Embryonic facial prominence (tissue), 1 donor: ENCODE data around the gene SLTM.
"Not testable (repeated sequence)": the region's sequence is repeated elsewhere in the genome, so short reads cannot be mapped to it uniquely, and the experiment has no call there.

Source experiments
- DNase-seq: peaks from one replicate; pipeline ENCODE4 v3.0.0-alpha.2; 2016; ENCODE audit errors: extremely low spot score

The SLTM gene

DNA sequence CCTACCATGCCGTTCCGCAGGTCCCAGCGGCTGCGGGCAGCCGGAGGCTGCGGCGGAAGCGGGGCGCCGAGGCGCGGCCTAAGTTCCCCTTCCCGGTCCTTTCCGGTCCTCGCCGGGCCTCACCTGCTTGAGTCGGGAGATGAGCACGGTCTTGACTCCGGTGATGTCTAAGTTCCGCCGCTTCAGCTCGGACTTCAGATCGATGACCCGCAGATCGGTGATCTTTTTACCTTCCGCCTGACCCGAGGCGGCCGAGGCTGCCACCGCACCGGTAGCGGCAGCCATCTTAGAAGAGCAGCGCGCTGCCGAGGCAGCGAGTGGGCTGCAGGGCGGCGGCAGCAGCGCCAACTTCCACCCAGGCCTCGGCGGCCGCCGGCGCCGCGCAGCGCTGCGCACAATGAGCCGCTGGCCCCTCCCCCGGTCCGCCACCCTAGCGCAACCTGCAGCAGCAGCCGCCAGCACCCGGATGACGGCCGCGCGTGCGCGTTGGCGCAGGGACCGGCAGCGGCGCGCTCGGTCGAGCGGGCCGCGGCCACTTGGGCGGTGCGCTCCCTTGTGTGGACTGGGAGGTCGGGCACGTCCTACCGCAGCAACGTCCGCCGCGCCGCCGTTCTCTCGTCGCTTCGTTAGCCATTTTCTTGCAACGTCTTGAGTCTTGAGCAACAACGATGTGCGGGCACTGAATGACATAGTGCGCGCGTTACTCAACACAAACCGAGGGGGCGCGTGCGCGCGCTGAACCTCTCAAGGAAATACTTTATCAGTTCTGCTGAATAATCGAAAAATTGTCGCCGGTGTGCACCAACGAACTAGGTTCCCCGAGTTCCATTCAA is at the start of gene SLTM:
TSS of gene SLTM (minus strand) at position 399 of the 833 bp plus-strand sequence. CDS start at position 285, 114 bp downstream.
- peak; percentile 87 for DNase-seq

GRCh38 chr15:58983261-58983660 is 49.8 kb upstream of the SLTM start:
- DNase-seq = no peak

DNA sequence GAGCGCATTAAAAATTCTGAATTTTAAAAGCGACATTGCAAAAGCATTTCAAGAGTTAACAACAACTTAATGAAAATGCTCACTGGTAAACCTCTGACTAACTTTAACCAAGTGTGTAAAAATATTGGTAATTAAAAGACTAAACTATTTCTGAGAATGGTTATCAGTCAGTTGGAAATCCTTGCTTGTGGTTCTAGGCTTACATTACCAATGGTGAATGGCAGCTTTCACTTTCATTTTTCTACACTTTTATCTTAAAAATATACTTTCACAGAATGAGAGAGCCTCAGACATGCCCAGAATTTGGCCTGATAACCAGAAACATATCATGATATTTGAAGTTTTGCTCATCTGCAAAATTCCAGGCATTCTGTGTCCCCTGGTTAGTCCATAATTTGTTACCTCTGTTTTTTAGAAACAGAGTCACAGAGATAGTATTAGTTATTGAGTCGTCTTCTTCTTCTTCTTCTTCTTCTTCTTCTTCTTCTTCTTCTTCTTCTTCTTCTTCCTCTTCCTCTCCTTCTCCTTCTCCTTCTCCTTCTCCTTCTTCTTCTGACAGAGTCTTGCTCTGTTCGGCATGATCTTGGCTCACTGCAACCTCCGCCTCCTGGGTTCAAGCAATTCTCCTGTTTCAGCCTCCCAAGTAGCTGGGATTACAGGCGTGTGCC is 48.5 kb upstream of the SLTM start:
- DNase-seq = no peak

DNA sequence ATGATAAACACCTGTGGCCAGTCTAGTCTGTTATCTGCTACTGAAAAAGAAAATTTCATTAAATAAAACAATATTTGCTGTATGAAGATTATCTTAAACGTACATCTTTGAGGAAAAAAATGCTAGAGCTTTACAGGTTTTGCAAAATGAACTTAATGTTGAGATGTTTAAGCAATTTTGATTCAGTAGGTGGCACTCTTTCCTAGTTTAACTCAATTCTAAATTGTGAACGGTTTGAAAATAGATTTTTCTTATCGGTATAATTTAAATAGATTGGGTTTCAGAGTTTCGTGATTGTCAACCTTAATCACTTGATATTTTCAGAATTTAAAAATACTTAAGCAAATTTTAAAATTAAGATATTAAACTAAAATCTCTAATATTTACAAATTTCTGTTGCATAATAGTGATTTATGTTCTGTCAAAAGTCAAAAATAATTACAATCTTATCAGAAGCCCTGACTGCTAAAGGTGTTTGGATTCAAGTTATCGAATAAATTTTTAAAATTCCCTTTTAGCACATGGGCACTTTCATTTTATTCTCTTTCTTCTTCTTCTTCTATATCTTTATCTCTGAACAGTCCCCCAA is 47.0 kb upstream of the SLTM start:
- DNase-seq = no peak

- DNase-seq = no peak
Observed at GRCh38 chr15:58977887-58978286, 44.4 kb upstream of the SLTM start.

GRCh38 chr15:58967479-58967878 is 34.0 kb upstream of the SLTM start:
- DNase-seq = no peak

- no peak for DNase-seq
Observed at GRCh38 chr15:58966698-58967097, 33.2 kb upstream of the SLTM start.

- DNase-seq = no peak
Observed at GRCh38 chr15:58962662-58963565, 29.4 kb upstream of the SLTM start.

- DNase-seq = no peak
Observed at GRCh38 chr15:58962136-58962535, 28.7 kb upstream of the SLTM start.

DNA sequence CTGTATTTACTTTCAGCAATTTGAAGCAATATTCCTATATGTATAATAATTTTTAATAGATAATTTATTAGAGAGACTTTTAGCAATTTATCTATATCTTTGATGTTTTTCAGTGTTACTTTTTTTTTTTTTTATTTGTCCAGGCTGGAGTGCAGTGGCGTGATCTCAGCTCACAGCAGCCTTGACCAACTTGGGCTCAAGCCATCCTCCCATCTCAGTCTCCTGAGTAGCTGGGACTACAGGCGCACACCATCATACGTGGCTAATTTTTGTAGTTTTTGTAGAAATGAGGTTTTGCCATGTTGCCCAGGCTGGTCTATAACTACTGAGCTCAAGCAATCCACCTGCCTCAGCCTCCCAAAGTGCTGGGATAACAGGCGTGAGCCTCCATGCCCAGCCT is 25.3 kb upstream of the SLTM start:
- no peak for DNase-seq

DNA sequence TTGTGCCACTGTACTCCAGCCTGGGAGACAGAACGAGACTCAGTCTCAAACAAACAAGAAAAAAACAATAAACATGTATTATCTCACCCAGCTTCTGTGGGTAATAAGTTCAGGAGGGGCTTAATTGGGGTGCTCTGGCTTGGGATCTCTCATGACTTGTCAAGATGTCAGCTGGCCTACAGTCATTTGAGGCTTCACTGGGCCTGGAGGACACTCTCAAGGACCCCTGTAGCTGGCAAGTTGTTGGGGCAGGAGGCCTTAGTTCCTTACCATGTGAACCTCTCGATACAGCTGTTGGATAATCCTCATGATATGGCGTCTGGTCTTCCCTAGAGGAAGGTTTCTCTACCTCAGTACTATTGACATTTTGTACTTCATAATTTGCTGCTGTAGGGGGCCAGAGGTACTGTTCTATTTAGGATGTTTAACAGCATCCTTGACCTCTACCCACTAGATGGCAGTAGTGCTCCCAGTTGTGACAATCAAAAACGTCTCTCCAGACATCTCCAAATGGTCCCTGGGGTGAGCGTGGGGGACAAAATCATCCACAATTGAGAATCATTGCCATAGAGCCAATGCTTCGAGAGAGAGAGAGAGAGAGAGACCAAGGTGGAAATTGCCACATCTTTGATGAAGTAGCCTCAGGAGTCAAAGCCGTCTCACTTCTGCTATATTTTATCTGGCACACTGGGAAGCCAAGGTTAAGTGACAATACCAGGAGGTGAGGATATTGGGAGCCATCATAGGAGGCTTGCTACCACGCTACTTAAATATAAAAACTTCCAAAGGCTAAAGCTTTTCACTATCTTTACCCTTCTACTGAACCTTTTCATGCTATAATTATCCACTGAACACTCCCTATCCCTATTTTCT is 23.9 kb upstream of the SLTM start:
- DNase-seq = no peak

GRCh38 chr15:58952751-58953150 is 19.3 kb upstream of the SLTM start:
- no peak for DNase-seq

DNA sequence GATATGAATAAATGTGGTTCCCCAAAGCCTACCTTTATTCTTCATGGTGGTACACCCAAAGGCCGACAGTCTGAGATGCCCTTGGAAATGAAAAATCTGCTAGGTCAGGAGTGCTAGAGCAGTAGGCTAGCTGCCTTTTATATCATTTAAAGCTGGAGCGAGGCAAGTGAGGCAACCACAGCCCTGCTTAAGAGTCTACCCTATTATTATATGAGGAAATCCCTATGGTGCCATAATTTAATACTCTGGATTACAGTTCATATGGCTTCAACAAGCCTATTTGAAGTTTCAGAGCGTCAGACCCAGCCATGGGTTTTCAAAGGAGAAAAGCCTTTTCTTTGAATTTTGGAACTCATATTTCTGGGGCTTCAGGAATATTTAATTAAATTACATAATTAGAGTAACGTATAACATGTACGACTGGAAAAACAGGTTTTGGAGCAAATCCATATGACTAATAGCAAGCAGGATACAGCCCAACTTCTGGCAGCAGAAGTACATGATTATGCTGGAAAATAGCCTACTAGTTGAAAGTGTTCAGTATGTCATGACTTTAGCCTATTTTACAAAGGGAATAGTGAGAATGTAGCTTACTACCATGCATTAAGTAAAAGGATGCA is 18.0 kb upstream of the SLTM start:
- DNase-seq = peak; percentile 45

DNA sequence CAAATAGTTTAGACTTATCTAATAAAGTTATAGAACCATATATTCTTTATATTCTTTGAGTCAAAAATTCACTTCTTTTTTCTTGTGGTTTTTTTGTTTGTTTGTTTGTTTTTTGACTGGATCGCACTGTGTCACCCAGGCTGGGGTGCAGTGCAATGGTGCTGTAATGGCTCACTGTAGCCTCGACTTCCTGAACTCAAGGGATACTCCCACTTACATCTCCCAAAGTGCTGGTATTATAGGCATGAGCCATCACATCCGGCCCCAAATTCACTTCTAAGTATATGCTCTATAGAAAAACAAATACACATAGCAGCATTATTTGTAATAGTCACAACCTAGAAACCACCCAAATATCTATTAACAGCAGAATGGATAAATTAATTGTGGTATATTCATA is 13.7 kb upstream of the SLTM start:
- no peak for DNase-seq

DNA sequence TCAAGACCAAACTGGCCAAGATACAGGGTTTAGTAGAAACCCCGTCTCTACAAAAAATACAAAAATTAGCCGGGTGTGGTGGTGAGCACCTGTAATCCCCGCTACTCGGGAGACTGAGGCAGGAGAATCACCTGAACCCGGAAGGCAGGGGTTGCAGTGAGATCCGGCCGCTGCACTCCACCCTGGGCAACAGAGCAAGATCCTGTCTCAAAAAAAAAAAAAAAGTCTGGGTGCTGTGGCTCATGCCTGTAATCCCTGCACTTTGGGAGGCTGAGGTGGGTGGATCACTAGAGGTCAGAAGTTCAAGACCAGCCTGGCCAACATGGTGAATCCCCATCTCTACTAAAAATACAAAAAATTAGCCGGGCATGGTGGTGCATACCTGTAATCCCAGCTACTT is 1.5 kb upstream of the SLTM start:
- not testable (repeated sequence) for DNase-seq

GRCh38 chr15:58934521-58934920 is 1.0 kb upstream of the SLTM start:
- DNase-seq = no peak

GRCh38 chr15:58934114-58934447 is 602 bp upstream of the SLTM start:
- no peak for DNase-seq

GRCh38 chr15:58932710-58933280 is 684 bp downstream of the SLTM start:
- no peak for DNase-seq

DNA sequence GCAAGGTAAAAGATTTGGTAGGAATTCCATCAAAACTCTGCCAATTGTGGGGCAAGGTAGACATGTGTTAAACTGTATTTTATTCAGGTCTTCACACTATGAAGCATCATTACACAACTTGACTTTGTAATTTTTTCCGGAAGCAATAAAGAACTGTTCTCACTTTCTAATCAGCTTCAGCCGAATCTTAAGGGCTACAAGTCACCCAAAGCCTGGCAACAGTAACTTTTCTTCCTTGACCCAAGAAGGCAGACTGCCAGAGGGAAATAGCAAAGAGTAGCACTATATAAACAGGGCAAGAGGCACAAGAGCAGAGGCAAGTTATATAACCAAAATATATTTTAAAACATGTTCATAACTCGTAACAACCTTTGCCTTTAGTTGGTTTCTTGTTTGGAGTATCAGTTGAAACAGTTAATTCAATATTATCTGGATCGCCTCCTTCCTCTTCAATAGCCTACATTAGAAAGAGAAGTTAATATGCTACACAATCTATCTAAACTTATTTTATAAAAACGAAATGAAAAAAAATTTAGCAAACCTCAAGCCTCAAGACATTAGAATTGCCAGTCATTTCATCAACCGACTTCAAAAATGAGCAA is 1.4 kb downstream of the SLTM start:
- no peak for DNase-seq
